Upper lobe of left lung (tissue), 6 donors: ENCODE measurements around the gene CUBN. TPM values are rescaled to one million over a fixed set of nuclear protein-coding genes. Genes with fewer than 3 reads are reported as not detected.

Experiments used
- ATAC-seq, 2 donors: fragments of 200-7000 bp; cut with Tn5 transposase; one replicate each; pipeline ENCODE4 v1.9.1; 2022; ENCODE audit warnings: mild to moderate bottlenecking in 2 of 2, moderate library complexity in 2 of 2; ENCODE audit not compliant: low FRiP score in 2 of 2
- DNase-seq, 2 donors: peaks; one replicate each; pipeline ENCODE4 v3.0.0-alpha.2; 2019 to 2020
- H3K27ac ChIP-seq, 4 donors: fragments of 200-600 bp; sonication (generic); one replicate each; pipeline ENCODE4 v1.5.1; 2016 to 2019
- H3K27me3 ChIP-seq, 4 donors: fragments of 200-600 bp; sonication (generic); one replicate each; pipeline ENCODE4 v1.5.1; 2017 to 2019
- H3K36me3 ChIP-seq, 4 donors: fragments of 200-600 bp; sonication (generic); one replicate each; pipeline ENCODE4 v1.5.1; 2016 to 2019
- H3K4me1 ChIP-seq, 4 donors: fragments of 200-600 bp; sonication (generic); one replicate each; pipeline ENCODE4 v1.5.1; 2018 to 2019
- H3K4me3 ChIP-seq, 4 donors: fragments of 200-600 bp; sonication (generic); one replicate each; pipeline ENCODE4 v1.5.1; 2017 to 2019; ENCODE audit warnings: mild to moderate bottlenecking in 2 of 4, moderate library complexity in 1 of 4
- H3K9me3 ChIP-seq, 4 donors: fragments of 200-600 bp; sonication (generic); one replicate each; pipeline ENCODE4 v1.5.1; 2018 to 2019
- CTCF ChIP-seq, 6 experiments: fragments of 450-650 bp in 4 of 6; fragments of 200-600 bp in 2 of 6; sonication (generic) in 2 of 6; IDR thresholded peaks; one replicate each; pipeline ENCODE4 v1.5.1; 2016 to 2019; ENCODE audit warnings: antibody characterized with exemption in 6 of 6
- EP300 ChIP-seq, 4 donors: sonication (generic); formaldehyde crosslinking; IDR thresholded peaks; one replicate each; pipeline ENCODE4 v1.5.1; 2017; ENCODE audit warnings: antibody characterized with exemption in 4 of 4, control low read depth in 2 of 4
- POLR2A ChIP-seq, 4 donors: fragments of 450-650 bp; IDR thresholded peaks; one replicate each; pipeline ENCODE4 v1.5.1; 2016 to 2017; ENCODE audit warnings: antibody characterized with exemption in 4 of 4, mild to moderate bottlenecking in 2 of 4
- POLR2AphosphoS5 ChIP-seq, 2 donors: sonication (generic); formaldehyde crosslinking; IDR thresholded peaks; one replicate each; pipeline ENCODE4 v1.5.1; 2017; ENCODE audit warnings: antibody characterized with exemption in 2 of 2
- WGBS, 2 donors: methylation state at CpG; one replicate each; pipeline ENCODE4 v1.1.5; 2017 to 2018; 5-methylcytosine and 5-hydroxymethylcytosine counted together
- total RNA-seq, 6 donors: library from RNA; depleted of rRNA in 4 of 6; stranded (reverse); fragments of >200 nt in 4 of 6; gene quantifications; one replicate each; pipeline versions ENCODE4 v1.1.0 to v1.2.1, GENCODE V29; 2016 to 2021
- donor health status: DM: no; HTN: no; CAD: no; lungs with moderate emphysema.
- donor health status: DM: no; HTN: yes; CAD: no; lungs with severe emphysema.

Gene CUBN
- total RNA-seq, 6 donors from 2014 or later = 1.0 to 9.4 (median 5.3) TPM

DNA sequence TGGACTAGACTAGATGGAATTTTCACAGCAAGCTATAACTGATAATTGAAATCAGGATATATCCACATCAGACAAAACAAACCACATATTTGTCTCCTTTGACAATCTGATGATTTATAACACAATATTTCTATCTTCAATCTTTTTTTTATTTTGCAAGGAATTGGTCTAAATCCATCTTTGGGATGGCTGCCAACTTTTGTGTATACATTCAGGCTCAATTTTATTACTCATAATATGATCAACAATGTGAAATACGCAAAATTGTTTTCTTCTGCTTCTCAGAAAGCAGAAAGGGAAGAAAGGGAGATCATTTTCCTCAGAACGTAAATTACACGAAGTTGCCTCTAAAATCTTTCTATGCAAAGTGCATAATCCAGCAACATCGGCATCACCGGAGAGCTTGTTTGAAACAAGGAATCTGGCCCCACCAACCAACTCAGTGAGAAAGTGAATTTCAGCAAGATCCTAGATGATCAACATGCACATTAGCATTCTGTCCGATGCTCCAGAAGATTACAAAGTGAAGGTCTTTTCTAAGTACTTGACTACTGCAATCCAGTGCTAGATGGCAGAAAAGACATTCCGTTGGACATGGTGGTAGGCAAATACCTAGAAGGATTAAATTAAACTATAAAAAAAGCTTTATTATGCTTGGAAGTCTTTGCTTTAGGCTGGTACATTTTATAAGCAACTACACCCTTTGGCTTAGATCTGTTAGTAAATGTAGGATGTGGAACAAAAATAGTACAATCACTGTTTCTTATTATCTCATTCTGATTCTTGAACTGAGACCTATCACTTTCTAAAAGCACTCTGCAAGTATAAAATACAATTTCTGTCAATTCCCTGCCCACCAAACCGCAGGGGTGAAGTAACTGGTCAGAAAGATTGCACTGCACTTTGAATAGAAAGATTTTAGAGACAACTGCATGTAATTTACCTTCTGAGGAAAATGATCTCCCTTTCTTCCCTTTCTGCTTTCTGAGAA lies 186.0 kb downstream of the CUBN start:
- Histone ChIP-seq H3K27me3 (no peaks in the 10 kb centered on the region), H3K36me3 (no peaks in the 10 kb centered on the region), H3K4me1 (no peaks in the 10 kb centered on the region), H3K27ac (no peak overlapping the region), H3K4me3 (no peak overlapping the region), H3K9me3 (no peaks in the 10 kb centered on the region)
- TF ChIP-seq CTCF (IDR thresholded peaks at IDR 0.05) (no peak), POLR2A (IDR thresholded peaks at IDR 0.05) (no peak), EP300 (IDR thresholded peaks at IDR 0.05) (no peak), POLR2AphosphoS5 (IDR thresholded peaks at IDR 0.05) (no peak)
- no peak for DNase-seq
- 87% methylated on average over 8 of the region's 8 CpGs for WGBS, 2 donors
- no peak for ATAC-seq

DNA sequence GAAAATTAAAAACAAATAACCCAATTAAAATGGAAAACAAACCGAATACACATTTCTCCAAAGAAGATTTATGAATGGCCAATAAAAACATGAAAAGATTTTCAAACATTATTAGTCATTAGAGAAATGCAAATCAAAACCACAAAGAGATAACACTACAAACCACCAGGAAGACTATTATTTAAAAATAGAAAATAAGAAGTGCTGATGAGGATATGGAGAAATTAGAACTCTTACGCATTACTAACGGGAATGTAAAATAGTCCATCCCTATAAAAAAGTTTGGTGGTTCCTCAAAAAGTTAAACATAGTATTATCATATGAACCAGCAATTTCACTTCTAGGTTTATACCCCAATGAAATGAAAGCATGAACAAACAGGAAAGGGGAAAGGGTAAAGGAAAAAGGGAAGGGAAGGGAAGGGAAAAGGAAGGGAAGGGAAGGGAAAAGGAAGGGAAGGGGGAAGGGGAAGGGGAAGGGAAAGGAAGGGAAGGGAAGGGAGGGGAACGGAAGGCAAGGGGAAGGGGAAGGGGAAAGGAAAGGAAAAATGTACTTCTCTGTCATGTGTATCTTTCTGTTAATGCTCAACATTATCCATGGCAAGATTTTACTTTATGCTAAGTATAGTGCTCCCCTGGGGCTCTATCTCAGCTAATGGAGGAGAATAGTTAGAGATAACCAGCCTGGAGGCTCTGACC lies 187.1 kb downstream of the CUBN start:
- no peak overlapping the region for H3K4me3 ChIP-seq
- no peaks in the 10 kb centered on the region for H3K4me1 ChIP-seq
- TF ChIP-seq EP300 (IDR thresholded peaks at IDR 0.05) (no peak), POLR2AphosphoS5 (IDR thresholded peaks at IDR 0.05) (no peak), CTCF (IDR thresholded peaks at IDR 0.05) (no peak), POLR2A (IDR thresholded peaks at IDR 0.05) (no peak)
- H3K36me3 ChIP-seq = no peaks in the 10 kb centered on the region
- WGBS, 2 donors = 75 to 78% methylated on average over 4 of the region's 4 CpGs
- no peaks in the 10 kb centered on the region for H3K9me3 ChIP-seq
- DNase-seq (no peak), ATAC-seq (no peak)
- H3K27ac ChIP-seq = no peak overlapping the region
- no peaks in the 10 kb centered on the region for H3K27me3 ChIP-seq

- TF ChIP-seq EP300 (IDR thresholded peaks at IDR 0.05) (no peak), CTCF (IDR thresholded peaks at IDR 0.05) (no peak)
- Histone ChIP-seq H3K4me1 (no peaks in the 10 kb centered on the region), H3K27ac (no peak overlapping the region), H3K27me3 (no peaks in the 10 kb centered on the region), H3K9me3 (no peaks in the 10 kb centered on the region), H3K4me3 (no peak overlapping the region), H3K36me3 (no peaks in the 10 kb centered on the region)
- DNase-seq = no peak
- ATAC-seq = no peak
- 93 to 97% methylated on average over 4 of the region's 4 CpGs for WGBS, 2 donors
These were observed 187.7 kb downstream of the CUBN start for GRCh38 chr10:16941870-16942269.

DNA sequence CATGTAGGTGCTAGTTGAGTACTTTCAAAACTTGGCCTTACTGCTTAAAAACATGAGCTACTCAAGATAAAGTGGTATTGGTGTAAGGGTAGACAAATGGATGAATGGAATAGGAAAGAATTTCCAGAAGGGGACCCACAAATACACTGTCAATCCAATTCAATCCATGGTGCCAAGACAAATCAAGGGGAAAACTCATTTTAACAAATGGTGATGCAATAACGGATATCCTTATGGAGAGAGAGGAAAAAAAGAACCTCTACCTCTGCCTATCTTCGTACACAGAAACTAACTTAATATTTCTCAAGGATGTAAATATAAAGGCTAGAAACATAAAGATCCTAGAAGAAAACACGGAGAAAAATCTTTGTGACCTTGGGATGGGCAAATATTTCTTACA lies 188.5 kb downstream of the CUBN start:
- TF ChIP-seq POLR2AphosphoS5 (IDR thresholded peaks at IDR 0.05) (no peak), POLR2A (IDR thresholded peaks at IDR 0.05) (no peak), CTCF (IDR thresholded peaks at IDR 0.05) (no peak), EP300 (IDR thresholded peaks at IDR 0.05) (no peak)
- H3K4me1 ChIP-seq = no peaks in the 10 kb centered on the region
- ATAC-seq (no peak), DNase-seq (no peak)
- H3K9me3 ChIP-seq = no peaks in the 10 kb centered on the region
- H3K27ac ChIP-seq = no peak overlapping the region
- no peak overlapping the region for H3K4me3 ChIP-seq
- no peaks in the 10 kb centered on the region for H3K27me3 ChIP-seq
- H3K36me3 ChIP-seq = no peaks in the 10 kb centered on the region
- WGBS, 2 donors = 91 to 97% methylated on average over 3 of the region's 3 CpGs
